ENCODE measurements around the gene DUOXA2. TPM values are rescaled to one million over a fixed set of nuclear protein-coding genes. Genes with fewer than 3 reads are reported as not detected.

DUOXA2 gene
- total RNA-seq, 1 experiment from 2014 or later, result not detected

DNA sequence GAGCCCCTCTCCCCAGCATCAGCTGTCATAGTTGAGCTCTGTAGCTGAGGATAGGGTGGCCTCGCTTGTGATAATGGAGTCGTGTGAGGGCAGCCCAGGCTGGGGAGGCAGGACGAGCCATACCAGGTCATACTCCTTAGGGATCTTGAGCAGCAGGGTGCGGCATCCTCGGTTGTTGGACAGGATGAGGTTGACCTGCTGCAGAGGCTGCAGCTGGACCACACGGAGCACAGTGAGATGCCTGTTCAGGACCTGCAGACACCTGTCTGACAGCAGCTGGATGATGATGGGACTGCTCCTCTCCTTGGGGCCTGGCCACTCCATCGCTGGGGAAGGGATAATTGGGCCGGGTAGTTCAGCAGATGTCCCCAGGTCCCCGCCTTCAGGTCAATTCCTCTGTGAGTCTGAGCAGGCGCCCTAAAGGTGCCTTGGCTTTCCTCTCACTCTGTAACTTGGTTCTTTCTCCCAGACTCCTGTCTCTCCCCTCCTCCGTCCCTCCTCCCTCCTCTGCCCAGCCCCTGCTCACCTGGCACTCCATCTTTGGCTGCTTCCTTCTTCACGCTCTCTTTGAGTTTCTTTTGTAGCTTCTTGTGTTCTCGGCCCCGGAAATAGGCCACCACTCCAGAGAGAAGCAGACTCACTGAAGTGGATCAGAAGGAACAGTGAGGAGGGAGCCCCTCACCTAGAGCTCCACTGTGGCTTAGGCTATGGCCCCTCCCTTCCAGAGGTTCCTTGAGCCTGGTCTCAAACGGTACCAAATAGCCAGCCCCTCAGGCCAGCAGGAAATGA lies 7.9 kb upstream of the DUOXA2 start:
- Mint-ChIP-seq H3K27me3 (ENCODE audit: low read depth) (peaks cover 38% of the 10 kb centered on the region), H3K4me1 (peaks cover 18% of the 10 kb centered on the region), H3K36me3 (no peaks in the 10 kb centered on the region), H3K9me3 (no peaks in the 10 kb centered on the region), H3K27ac (no peak overlapping the region; the same call in 1 of the 2 replicates), H3K4me3 (no peak overlapping the region)
- TF ChIP-seq ZNF396 (CRISPR knock-in tag; IDR thresholded peaks at IDR 0.05; ENCODE audit: borderline replicate concordance), result no peak
- TF ChIP-seq, protein P1, sequence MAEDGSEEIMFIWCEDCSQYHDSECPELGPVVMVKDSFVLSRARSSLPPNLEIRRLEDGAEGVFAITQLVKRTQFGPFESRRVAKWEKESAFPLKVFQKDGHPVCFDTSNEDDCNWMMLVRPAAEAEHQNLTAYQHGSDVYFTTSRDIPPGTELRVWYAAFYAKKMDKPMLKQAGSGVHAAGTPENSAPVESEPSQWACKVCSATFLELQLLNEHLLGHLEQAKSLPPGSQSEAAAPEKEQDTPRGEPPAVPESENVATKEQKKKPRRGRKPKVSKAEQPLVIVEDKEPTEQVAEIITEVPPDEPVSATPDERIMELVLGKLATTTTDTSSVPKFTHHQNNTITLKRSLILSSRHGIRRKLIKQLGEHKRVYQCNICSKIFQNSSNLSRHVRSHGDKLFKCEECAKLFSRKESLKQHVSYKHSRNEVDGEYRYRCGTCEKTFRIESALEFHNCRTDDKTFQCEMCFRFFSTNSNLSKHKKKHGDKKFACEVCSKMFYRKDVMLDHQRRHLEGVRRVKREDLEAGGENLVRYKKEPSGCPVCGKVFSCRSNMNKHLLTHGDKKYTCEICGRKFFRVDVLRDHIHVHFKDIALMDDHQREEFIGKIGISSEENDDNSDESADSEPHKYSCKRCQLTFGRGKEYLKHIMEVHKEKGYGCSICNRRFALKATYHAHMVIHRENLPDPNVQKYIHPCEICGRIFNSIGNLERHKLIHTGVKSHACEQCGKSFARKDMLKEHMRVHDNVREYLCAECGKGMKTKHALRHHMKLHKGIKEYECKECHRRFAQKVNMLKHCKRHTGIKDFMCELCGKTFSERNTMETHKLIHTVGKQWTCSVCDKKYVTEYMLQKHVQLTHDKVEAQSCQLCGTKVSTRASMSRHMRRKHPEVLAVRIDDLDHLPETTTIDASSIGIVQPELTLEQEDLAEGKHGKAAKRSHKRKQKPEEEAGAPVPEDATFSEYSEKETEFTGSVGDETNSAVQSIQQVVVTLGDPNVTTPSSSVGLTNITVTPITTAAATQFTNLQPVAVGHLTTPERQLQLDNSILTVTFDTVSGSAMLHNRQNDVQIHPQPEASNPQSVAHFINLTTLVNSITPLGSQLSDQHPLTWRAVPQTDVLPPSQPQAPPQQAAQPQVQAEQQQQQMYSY (CRISPR knock-in tag; IDR thresholded peaks at IDR 0.05), result no peak
- TF ChIP-seq, protein P2, sequence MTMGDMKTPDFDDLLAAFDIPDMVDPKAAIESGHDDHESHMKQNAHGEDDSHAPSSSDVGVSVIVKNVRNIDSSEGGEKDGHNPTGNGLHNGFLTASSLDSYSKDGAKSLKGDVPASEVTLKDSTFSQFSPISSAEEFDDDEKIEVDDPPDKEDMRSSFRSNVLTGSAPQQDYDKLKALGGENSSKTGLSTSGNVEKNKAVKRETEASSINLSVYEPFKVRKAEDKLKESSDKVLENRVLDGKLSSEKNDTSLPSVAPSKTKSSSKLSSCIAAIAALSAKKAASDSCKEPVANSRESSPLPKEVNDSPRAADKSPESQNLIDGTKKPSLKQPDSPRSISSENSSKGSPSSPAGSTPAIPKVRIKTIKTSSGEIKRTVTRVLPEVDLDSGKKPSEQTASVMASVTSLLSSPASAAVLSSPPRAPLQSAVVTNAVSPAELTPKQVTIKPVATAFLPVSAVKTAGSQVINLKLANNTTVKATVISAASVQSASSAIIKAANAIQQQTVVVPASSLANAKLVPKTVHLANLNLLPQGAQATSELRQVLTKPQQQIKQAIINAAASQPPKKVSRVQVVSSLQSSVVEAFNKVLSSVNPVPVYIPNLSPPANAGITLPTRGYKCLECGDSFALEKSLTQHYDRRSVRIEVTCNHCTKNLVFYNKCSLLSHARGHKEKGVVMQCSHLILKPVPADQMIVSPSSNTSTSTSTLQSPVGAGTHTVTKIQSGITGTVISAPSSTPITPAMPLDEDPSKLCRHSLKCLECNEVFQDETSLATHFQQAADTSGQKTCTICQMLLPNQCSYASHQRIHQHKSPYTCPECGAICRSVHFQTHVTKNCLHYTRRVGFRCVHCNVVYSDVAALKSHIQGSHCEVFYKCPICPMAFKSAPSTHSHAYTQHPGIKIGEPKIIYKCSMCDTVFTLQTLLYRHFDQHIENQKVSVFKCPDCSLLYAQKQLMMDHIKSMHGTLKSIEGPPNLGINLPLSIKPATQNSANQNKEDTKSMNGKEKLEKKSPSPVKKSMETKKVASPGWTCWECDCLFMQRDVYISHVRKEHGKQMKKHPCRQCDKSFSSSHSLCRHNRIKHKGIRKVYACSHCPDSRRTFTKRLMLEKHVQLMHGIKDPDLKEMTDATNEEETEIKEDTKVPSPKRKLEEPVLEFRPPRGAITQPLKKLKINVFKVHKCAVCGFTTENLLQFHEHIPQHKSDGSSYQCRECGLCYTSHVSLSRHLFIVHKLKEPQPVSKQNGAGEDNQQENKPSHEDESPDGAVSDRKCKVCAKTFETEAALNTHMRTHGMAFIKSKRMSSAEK (CRISPR knock-in tag; IDR thresholded peaks at IDR 0.05; ENCODE audit: borderline replicate concordance), result no peak
- CTCF ChIA-PET, result interaction anchor here (0.7 to 2.8 kb wide), 4 partner anchors 10 to 138 kb away, joined by 4 to 28 read pairs (median 5); no protein-coding TSS in a partner anchor
- POLR2A ChIA-PET, result no interaction called here
- no peak; the same call in 1 of the 2 replicates for ATAC-seq
- DNase-seq (ENCODE audit: low spot score), result no peak

DNA sequence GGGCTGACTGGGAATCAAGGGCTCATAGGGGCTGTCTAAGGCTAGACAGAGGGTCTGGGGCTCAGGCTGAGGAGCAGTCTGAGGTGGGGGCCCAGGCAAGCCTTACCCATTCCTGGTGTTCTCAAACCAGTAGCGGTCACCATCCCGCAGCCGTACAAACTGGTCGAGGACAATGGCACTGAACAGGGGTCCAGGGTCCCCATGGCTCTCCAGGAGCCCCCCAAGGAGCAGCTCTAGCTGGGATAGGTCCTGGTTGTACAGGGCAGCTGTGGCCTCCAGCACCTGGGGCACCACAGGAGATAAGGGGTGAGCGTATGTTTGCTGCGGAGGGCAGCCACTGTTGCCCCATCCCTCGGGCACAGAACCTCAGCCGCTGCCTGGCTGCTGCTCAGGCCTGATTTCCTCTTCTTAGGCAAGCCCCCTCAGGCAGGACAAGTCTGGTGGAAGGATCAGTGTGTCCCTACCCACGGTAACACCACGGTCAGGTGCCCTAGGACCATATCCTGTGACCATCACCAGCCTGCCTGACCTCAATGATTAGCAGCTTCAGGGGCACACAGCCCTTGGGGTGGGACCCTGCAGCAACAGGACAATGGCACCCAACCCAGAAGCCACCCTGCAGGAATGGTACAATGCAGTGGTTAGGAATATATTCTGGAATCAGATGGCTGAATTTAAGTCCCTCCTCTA lies 6.0 kb upstream of the DUOXA2 start:
- CTCF ChIA-PET, result interaction anchor here (1.2 to 3.5 kb wide), 2 partner anchors 8 to 10 kb away, joined by 5 to 27 read pairs; no protein-coding TSS in a partner anchor
- Mint-ChIP-seq H3K4me1 (peaks cover 16% of the 10 kb centered on the region), H3K27me3 (ENCODE audit: low read depth) (peaks cover 57% of the 10 kb centered on the region), H3K27ac (no peak overlapping the region), H3K4me3 (no peak overlapping the region), H3K36me3 (no peaks in the 10 kb centered on the region), H3K9me3 (no peaks in the 10 kb centered on the region)
- DNase-seq (ENCODE audit: low spot score) (no peak), ATAC-seq (no peak)
- TF ChIP-seq ZNF263 (CRISPR knock-in tag; IDR thresholded peaks at IDR 0.05; ENCODE audit: low read depth) (no peak), GABPB1 (CRISPR knock-in tag; IDR thresholded peaks at IDR 0.05) (no peak), IRF2 (CRISPR knock-in tag; IDR thresholded peaks at IDR 0.05; ENCODE audit: borderline replicate concordance, low read depth) (no peak), MXD4 (CRISPR knock-in tag; IDR thresholded peaks at IDR 0.05; ENCODE audit: borderline replicate concordance) (no peak), HMGA2 (CRISPR knock-in tag; IDR thresholded peaks at IDR 0.05) (no peak), SOX15 (CRISPR knock-in tag; IDR thresholded peaks at IDR 0.05) (no peak), ZNF121 (CRISPR knock-in tag; IDR thresholded peaks at IDR 0.05) (no peak), FOXK1 (CRISPR knock-in tag; IDR thresholded peaks at IDR 0.05) (no peak), CREM (CRISPR knock-in tag; IDR thresholded peaks at IDR 0.05) (no peak), GRHL2 (CRISPR knock-in tag; IDR thresholded peaks at IDR 0.05; ENCODE audit: insufficient replicate concordance, severe bottlenecking) (no peak), TCF7 (CRISPR knock-in tag; IDR thresholded peaks at IDR 0.05; ENCODE audit: low read depth) (no peak), ZNF423 (CRISPR knock-in tag; IDR thresholded peaks at IDR 0.05) (no peak), JAZF1 (CRISPR knock-in tag; IDR thresholded peaks at IDR 0.05) (no peak), SMAD4 (CRISPR knock-in tag; IDR thresholded peaks at IDR 0.05) (no peak), ZNF396 (CRISPR knock-in tag; IDR thresholded peaks at IDR 0.05; ENCODE audit: borderline replicate concordance) (no peak)
- TF ChIP-seq, protein P1 (CRISPR knock-in tag; IDR thresholded peaks at IDR 0.05), result no peak
- TF ChIP-seq, protein P3, sequence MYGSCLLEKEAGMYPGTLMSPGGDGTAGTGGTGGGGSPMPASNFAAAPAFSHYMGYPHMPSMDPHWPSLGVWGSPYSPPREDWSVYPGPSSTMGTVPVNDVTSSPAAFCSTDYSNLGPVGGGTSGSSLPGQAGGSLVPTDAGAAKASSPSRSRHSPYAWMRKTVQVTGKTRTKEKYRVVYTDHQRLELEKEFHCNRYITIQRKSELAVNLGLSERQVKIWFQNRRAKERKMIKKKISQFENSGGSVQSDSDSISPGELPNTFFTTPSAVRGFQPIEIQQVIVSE (CRISPR knock-in tag; IDR thresholded peaks at IDR 0.05; ENCODE audit: borderline replicate concordance), result no peak
- TF ChIP-seq, protein P4, sequence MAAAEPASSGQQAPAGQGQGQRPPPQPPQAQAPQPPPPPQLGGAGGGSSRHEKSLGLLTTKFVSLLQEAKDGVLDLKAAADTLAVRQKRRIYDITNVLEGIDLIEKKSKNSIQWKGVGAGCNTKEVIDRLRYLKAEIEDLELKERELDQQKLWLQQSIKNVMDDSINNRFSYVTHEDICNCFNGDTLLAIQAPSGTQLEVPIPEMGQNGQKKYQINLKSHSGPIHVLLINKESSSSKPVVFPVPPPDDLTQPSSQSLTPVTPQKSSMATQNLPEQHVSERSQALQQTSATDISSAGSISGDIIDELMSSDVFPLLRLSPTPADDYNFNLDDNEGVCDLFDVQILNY (CRISPR knock-in tag; IDR thresholded peaks at IDR 0.05), result no peak
- POLR2A ChIA-PET, result no interaction called here
